Activated naive CD8-positive, alpha-beta T cell treated with anti-CD3 and anti-CD28 coated beads, Interleukin-2, amount 50 U/mL, for 24 hours (primary cell): ENCODE data around the gene LMO1.

Experiments used
- ATAC-seq: fragments of 150-1000 bp; cut with Tn5 transposase; one replicate; pipeline ENCODE4 v1.10.0; 2021
- DNase-seq: peaks from one replicate; pipeline ENCODE4 v3.0.0; 2021
- H3K27ac Mint-ChIP-seq: one replicate; pipeline ENCODE4 v1.8.0; 2021; ENCODE audit warnings: mild to moderate bottlenecking, mixed read lengths
- H3K27me3 Mint-ChIP-seq: one replicate; pipeline ENCODE4 v1.8.0; 2021; ENCODE audit warnings: mixed read lengths
- H3K36me3 Mint-ChIP-seq: one replicate; pipeline ENCODE4 v1.8.0; 2021; ENCODE audit warnings: low read depth, mixed read lengths
- H3K4me1 Mint-ChIP-seq: one replicate; pipeline ENCODE4 v1.8.0; 2021; ENCODE audit warnings: mixed read lengths
- H3K4me3 Mint-ChIP-seq: one replicate; pipeline ENCODE4 v1.8.0; 2021; ENCODE audit warnings: mild to moderate bottlenecking, moderate library complexity, mixed read lengths
- H3K9me3 Mint-ChIP-seq: one replicate; pipeline ENCODE4 v1.8.0; 2021; ENCODE audit warnings: mixed read lengths

The LMO1 gene

DNA sequence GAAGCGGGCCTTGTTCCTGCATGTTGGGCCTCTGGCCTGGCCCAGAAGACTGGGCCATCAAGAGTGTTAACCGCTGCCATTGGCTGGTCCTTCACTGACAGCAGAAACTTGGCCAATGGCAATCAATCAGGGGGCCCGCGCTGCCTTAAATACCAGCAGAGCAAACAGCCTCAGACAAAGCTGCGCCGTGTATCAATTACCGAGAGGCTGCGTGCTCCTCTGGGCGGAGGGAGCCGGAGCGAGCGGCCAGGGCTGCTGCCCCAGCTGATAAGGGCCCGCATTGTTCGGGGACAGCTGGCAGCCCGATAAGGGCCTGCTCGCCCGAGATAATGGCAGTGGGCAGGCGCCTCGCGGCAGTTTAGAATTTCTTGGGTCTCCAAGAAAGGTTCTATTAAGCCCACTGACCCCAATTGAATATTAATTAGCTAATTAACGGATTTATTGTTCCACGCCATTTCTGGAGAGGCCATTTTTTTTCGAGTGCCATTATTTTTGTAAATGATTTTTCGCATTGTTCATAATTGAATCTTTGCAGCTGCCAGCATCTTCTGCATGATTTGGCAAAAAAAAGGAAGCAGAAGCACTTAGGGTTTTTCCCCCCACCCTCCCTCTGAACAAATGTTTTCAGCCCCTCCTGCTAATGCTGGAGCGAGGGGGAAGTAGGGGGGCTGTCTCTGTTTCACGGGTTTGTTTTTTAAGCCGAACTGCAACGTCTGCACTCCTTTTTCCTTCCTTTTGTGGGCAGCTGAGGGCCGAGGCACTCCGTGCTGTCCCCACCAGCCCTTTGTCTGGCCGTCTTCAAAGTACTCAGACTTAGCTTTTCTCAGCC, 57.2 kb downstream of the LMO1 start:
- Mint-ChIP-seq H3K36me3 (no peaks in the 10 kb centered on the region), H3K4me3 (peak overlapping the region; percentile 22), H3K4me1 (peaks cover 9% of the 10 kb centered on the region), H3K9me3 (no peaks in the 10 kb centered on the region), H3K27me3 (peaks cover 26% of the 10 kb centered on the region), H3K27ac (no peak overlapping the region)
- ATAC-seq: no peak
- no peak for DNase-seq

GRCh38 chr11:8205566-8205965, 58.1 kb downstream of the LMO1 start:
- DNase-seq (no peak), ATAC-seq (no peak)
- H3K27me3 Mint-ChIP-seq: peaks cover 26% of the 10 kb centered on the region
- H3K4me3 Mint-ChIP-seq: no peak overlapping the region
- peaks cover 9% of the 10 kb centered on the region for H3K4me1 Mint-ChIP-seq
- H3K9me3 Mint-ChIP-seq: no peaks in the 10 kb centered on the region
- no peaks in the 10 kb centered on the region for H3K36me3 Mint-ChIP-seq
- H3K27ac Mint-ChIP-seq: no peak overlapping the region

GRCh38 chr11:8204596-8204995, 59.1 kb downstream of the LMO1 start:
- Mint-ChIP-seq H3K4me1 (peaks cover 9% of the 10 kb centered on the region), H3K27me3 (peaks cover 26% of the 10 kb centered on the region), H3K36me3 (no peaks in the 10 kb centered on the region), H3K4me3 (no peak overlapping the region), H3K27ac (no peak overlapping the region), H3K9me3 (no peaks in the 10 kb centered on the region)
- ATAC-seq (no peak), DNase-seq (no peak)

DNA sequence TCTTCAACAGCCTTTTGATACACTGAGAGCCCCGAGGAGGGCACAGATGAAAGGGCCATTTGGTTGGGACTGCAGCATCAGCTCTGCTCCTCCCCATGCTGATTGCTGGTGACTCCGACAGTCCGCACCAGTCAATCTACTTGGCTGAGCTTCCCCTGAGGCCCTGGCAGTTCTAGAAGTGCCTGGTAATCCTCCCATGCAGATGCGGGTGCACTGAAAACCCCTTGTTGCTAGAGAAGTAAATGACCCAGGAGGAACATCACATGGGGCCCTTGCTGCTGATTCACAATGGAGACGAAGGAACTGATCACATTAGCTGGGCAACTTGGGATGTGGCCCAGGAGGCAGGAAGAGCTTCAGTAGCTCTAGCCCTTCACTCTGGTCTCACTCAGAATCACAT, 59.7 kb downstream of the LMO1 start:
- Mint-ChIP-seq H3K27me3 (peaks cover 26% of the 10 kb centered on the region), H3K4me3 (no peak overlapping the region), H3K27ac (no peak overlapping the region), H3K9me3 (no peaks in the 10 kb centered on the region), H3K36me3 (no peaks in the 10 kb centered on the region), H3K4me1 (peaks cover 9% of the 10 kb centered on the region)
- no peak for DNase-seq
- no peak for ATAC-seq

- Mint-ChIP-seq H3K4me3 (no peak overlapping the region), H3K9me3 (no peaks in the 10 kb centered on the region), H3K27me3 (peaks cover 26% of the 10 kb centered on the region), H3K4me1 (peaks cover 9% of the 10 kb centered on the region), H3K27ac (no peak overlapping the region), H3K36me3 (no peaks in the 10 kb centered on the region)
- DNase-seq: no peak
- ATAC-seq: no peak
These were observed 60.3 kb downstream of the LMO1 start for GRCh38 chr11:8203414-8203715.

GRCh38 chr11:8202516-8203413, 60.9 kb downstream of the LMO1 start:
- H3K4me1 Mint-ChIP-seq: peaks cover 9% of the 10 kb centered on the region
- H3K4me3 Mint-ChIP-seq: no peak overlapping the region
- no peak for DNase-seq
- no peak overlapping the region for H3K27ac Mint-ChIP-seq
- H3K27me3 Mint-ChIP-seq: peaks cover 23% of the 10 kb centered on the region
- no peaks in the 10 kb centered on the region for H3K9me3 Mint-ChIP-seq
- ATAC-seq: no peak
- H3K36me3 Mint-ChIP-seq: no peaks in the 10 kb centered on the region

GRCh38 chr11:8201644-8202365, 61.9 kb downstream of the LMO1 start:
- Mint-ChIP-seq H3K4me1 (peaks cover 6% of the 10 kb centered on the region), H3K27ac (no peak overlapping the region), H3K36me3 (no peaks in the 10 kb centered on the region), H3K4me3 (no peak overlapping the region), H3K27me3 (peaks cover 18% of the 10 kb centered on the region), H3K9me3 (no peaks in the 10 kb centered on the region)
- ATAC-seq (no peak), DNase-seq (no peak)

DNA sequence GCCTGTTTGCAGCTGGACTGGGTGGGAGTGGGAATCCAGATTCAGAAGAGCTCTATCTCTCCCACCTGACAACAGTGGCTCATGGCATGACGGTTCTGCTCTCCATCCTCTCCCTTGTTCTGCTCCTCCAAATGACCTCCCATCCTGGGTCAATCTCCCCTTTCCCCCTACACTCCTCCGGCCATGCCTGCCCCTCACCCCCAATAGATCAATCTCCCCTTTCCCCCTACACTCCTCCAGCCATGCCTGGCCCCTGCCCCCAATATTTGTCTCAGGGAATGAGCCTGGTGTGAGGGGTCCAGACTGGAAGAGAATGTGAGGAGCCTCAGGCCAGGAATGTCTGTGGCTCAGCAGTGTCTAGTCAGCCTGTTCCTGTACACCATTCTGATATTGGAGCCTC, 64.0 kb downstream of the LMO1 start:
- no peaks in the 10 kb centered on the region for H3K36me3 Mint-ChIP-seq
- H3K4me3 Mint-ChIP-seq: no peak overlapping the region
- no peak for DNase-seq
- H3K9me3 Mint-ChIP-seq: no peaks in the 10 kb centered on the region
- H3K4me1 Mint-ChIP-seq: peaks cover 3% of the 10 kb centered on the region
- H3K27me3 Mint-ChIP-seq: peaks cover 12% of the 10 kb centered on the region
- no peak for ATAC-seq
- H3K27ac Mint-ChIP-seq: no peak overlapping the region

DNA sequence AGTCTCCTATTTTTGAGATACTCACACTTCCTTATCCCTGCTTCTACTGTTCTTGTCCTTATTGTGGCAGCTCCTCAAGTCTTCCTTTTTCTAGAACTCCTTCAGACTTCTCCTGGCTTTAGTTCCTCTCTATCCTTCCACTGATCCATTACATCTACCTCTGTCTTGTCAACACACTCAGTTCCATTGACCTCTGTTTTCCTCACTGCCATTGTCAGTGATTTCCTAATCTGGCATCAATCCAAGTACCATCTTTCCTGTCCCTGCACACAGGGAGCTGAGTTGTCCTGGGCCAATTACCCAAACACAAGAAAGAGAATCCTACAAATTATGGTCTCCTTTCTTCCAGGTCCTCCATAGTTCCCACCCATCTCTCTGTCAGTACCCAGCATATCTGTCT, 66.9 kb downstream of the LMO1 start:
- H3K4me3 Mint-ChIP-seq: no peak overlapping the region
- no peaks in the 10 kb centered on the region for H3K36me3 Mint-ChIP-seq
- no peak overlapping the region for H3K27ac Mint-ChIP-seq
- DNase-seq (no peak), ATAC-seq (no peak)
- peaks cover 17% of the 10 kb centered on the region for H3K27me3 Mint-ChIP-seq
- H3K4me1 Mint-ChIP-seq: no peaks in the 10 kb centered on the region
- no peaks in the 10 kb centered on the region for H3K9me3 Mint-ChIP-seq

DNA sequence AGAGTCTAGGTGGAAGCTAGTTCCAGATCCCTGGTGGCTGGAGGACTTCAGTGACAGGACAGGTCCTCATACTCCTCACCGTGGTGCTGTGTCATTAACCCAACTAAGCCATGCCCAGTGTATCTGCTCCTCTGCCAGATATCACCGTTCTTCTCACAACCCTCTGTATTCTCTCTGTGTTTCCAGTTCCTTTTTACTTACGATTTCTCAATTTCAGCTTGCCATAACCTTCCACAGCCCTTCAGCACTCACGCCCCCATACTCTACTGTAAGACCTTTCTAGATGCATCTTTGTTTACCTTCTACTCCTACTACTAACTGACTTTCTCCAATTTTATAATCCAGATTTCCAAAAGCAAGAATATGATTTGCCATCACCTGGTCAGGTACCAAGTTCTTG, 68.7 kb downstream of the LMO1 start:
- Mint-ChIP-seq H3K4me1 (no peaks in the 10 kb centered on the region), H3K4me3 (no peak overlapping the region), H3K27ac (no peak overlapping the region), H3K27me3 (peaks cover 18% of the 10 kb centered on the region), H3K9me3 (no peaks in the 10 kb centered on the region), H3K36me3 (no peaks in the 10 kb centered on the region)
- no peak for ATAC-seq
- no peak for DNase-seq

DNA sequence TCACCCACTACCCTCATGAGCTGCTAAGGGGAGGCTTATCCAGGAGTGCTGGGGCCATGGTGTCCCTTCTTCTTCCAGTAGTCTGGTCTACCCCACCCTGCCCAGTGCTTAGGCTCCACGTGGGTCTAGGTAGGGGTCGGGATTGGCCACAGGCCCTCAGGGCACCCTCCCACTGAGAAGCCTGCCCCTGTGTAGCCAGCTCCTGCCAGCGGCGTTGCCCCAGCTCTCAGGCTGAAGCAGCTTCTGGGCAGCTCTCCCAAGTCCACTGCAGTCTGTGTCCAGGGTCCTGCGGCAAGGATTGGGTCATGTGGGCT, 70.8 kb downstream of the LMO1 start:
- peaks cover 17% of the 10 kb centered on the region for H3K27me3 Mint-ChIP-seq
- no peak overlapping the region for H3K4me3 Mint-ChIP-seq
- no peaks in the 10 kb centered on the region for H3K4me1 Mint-ChIP-seq
- no peak for ATAC-seq
- no peaks in the 10 kb centered on the region for H3K36me3 Mint-ChIP-seq
- DNase-seq: no peak
- no peaks in the 10 kb centered on the region for H3K9me3 Mint-ChIP-seq
- no peak overlapping the region for H3K27ac Mint-ChIP-seq

- H3K27ac Mint-ChIP-seq: no peak overlapping the region
- H3K36me3 Mint-ChIP-seq: no peaks in the 10 kb centered on the region
- H3K4me3 Mint-ChIP-seq: no peak overlapping the region
- H3K9me3 Mint-ChIP-seq: no peaks in the 10 kb centered on the region
- H3K4me1 Mint-ChIP-seq: no peaks in the 10 kb centered on the region
- peaks cover 17% of the 10 kb centered on the region for H3K27me3 Mint-ChIP-seq
- ATAC-seq (peak; percentile 15), DNase-seq (peak; percentile 52)
These were observed 71.4 kb downstream of the LMO1 start for GRCh38 chr11:8192016-8192895.

- Mint-ChIP-seq H3K4me3 (no peak overlapping the region), H3K4me1 (no peaks in the 10 kb centered on the region), H3K27me3 (peaks cover 24% of the 10 kb centered on the region), H3K36me3 (no peaks in the 10 kb centered on the region), H3K27ac (no peak overlapping the region), H3K9me3 (no peaks in the 10 kb centered on the region)
- DNase-seq (no peak), ATAC-seq (no peak)
These were observed 73.2 kb downstream of the LMO1 start for GRCh38 chr11:8190431-8190830.

- no peak for DNase-seq
- no peak overlapping the region for H3K27ac Mint-ChIP-seq
- no peak for ATAC-seq
- peaks cover 4% of the 10 kb centered on the region for H3K9me3 Mint-ChIP-seq
- no peaks in the 10 kb centered on the region for H3K36me3 Mint-ChIP-seq
- no peak overlapping the region for H3K4me3 Mint-ChIP-seq
- H3K4me1 Mint-ChIP-seq: no peaks in the 10 kb centered on the region
- H3K27me3 Mint-ChIP-seq: peaks cover 24% of the 10 kb centered on the region
These were observed 77.2 kb downstream of the LMO1 start for GRCh38 chr11:8186429-8186828.
